Activated T-helper 2 cell treated with anti-CD3 and anti-CD28 coated beads, Interferon-gamma antibody, Interleukin-2, Interleukin-4, amounts not matched to agents 10 μg/mL and 5 μg/mL and 100 μg/mL, durations not matched to agents 14 hours and 24 hours and 36 hours (primary cell): ENCODE measurements around the gene ANKRD44. TPM values are rescaled to one million over a fixed set of nuclear protein-coding genes. Genes with fewer than 3 reads are reported as not detected.

Experiments used
- DNase-seq: peaks from one replicate; pipeline ENCODE4 v3.0.0; 2021; ENCODE audit warnings: low spot score
- H3K27ac Mint-ChIP-seq: one replicate; pipeline ENCODE4 v1.8.0; 2021; ENCODE audit warnings: mixed read lengths
- H3K27me3 Mint-ChIP-seq: one replicate; pipeline ENCODE4 v1.8.0; 2021; ENCODE audit warnings: low read depth, mixed read lengths
- H3K36me3 Mint-ChIP-seq: one replicate; pipeline ENCODE4 v1.8.0; 2021; ENCODE audit warnings: low read depth, mixed read lengths
- H3K4me1 Mint-ChIP-seq: one replicate; pipeline ENCODE4 v1.8.0; 2021; ENCODE audit warnings: low read depth, mixed read lengths
- H3K4me3 Mint-ChIP-seq: one replicate; pipeline ENCODE4 v1.8.0; 2021; ENCODE audit warnings: low read depth, mild to moderate bottlenecking, moderate library complexity, mixed read lengths
- H3K9me3 Mint-ChIP-seq: one replicate; pipeline ENCODE4 v1.8.0; 2021; ENCODE audit warnings: mixed read lengths
- intact Hi-C: fragments of 100-400 bp; cut with micrococcal nuclease; formaldehyde crosslinking; loops from one replicate; pipeline ENCODE4 v1.15.1; 2023
- total RNA-seq: library from RNA; stranded (reverse); gene quantifications from 2 replicates; pipeline ENCODE4 v1.2.3, GENCODE V29; 2022

Gene ANKRD44
- total RNA-seq, 1 donor from 2014 or later: 120 TPM

DNA sequence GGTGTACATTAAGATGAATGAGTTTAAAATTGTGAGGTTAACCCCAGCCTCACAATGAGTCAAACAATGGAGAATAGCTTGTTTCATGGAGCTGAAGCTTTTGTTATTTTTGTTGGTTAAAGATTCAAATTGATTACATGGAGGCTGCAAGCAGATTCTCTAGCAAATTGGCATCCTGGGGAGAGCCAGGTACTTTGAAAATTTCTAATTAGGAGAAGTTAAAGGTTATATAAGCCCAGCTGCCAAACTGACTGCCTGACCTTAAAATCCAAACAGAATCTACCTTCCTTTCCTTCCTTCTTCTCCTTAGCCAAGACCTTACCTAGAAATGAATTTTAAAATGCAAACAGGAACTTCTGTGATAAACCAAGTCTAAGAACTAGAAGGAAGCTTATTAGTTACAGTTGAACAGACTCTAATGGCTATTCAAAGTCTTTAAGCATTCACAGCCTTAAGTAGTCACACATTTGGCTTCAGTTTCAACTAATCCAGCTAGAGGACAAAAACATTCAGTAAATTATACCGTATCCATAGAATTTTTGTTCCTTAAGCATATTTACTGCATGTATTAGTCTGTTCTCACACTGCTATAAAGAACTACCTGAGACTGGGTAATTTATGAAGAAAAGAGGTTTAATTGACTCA is 352.6 kb downstream of the ANKRD44 start:
- Mint-ChIP-seq H3K4me3 (no peak overlapping the region), H3K9me3 (peaks cover 16% of the 10 kb centered on the region), H3K4me1 (peaks cover 33% of the 10 kb centered on the region), H3K27ac (no peak overlapping the region), H3K27me3 (no peaks in the 10 kb centered on the region), H3K36me3 (peaks cover 9% of the 10 kb centered on the region)
- intact Hi-C loops: no loop called here
- no peak for DNase-seq

DNA sequence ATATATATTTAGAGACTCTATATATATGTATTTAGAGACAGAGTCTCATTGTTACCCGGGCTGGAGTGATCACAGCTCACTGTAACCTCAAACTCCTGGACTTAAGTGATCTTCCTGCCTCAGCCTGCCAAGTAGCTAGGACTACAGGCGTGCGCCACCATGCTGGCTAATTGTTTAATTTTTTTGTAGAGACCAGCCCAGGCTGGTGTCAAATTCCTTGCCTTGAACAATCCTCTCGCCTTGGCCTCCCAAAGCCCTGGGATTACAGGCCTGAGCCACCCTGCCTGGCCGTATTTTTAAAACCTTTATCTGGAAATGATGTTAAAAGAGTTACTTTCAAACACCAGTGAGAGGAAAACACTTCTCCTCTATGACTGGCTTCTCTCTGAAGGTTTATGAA is 353.1 kb downstream of the ANKRD44 start:
- intact Hi-C loops: no loop called here
- peaks cover 11% of the 10 kb centered on the region for H3K9me3 Mint-ChIP-seq
- H3K4me3 Mint-ChIP-seq: no peak overlapping the region
- no peak overlapping the region for H3K27ac Mint-ChIP-seq
- peaks cover 29% of the 10 kb centered on the region for H3K4me1 Mint-ChIP-seq
- no peak for DNase-seq
- peaks cover 7% of the 10 kb centered on the region for H3K36me3 Mint-ChIP-seq
- no peaks in the 10 kb centered on the region for H3K27me3 Mint-ChIP-seq

DNA sequence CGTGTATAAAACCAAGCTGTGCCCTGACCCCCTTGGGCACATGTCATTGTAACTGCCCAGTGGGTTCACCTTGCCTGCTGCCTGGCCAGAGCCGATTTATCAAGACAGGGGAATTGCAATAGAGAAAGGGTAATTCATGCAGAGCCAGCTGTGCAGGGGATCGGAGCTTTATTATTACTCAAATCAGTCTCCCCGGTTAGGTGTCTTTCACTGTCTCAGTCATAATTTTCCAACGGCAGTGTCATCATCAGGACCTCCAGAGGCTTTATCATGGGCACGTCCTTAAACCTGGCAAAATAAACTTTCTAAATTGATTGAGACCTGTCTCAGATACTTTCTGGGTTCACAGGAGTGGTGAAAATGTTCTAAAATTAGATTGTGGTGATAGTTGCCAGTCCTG is 354.5 kb downstream of the ANKRD44 start:
- DNase-seq: no peak
- peaks cover 4% of the 10 kb centered on the region for H3K36me3 Mint-ChIP-seq
- no peaks in the 10 kb centered on the region for H3K27me3 Mint-ChIP-seq
- H3K9me3 Mint-ChIP-seq: peaks cover 9% of the 10 kb centered on the region
- intact Hi-C loops: no loop called here
- H3K27ac Mint-ChIP-seq: no peak overlapping the region
- H3K4me3 Mint-ChIP-seq: no peak overlapping the region
- H3K4me1 Mint-ChIP-seq: peaks cover 16% of the 10 kb centered on the region

DNA sequence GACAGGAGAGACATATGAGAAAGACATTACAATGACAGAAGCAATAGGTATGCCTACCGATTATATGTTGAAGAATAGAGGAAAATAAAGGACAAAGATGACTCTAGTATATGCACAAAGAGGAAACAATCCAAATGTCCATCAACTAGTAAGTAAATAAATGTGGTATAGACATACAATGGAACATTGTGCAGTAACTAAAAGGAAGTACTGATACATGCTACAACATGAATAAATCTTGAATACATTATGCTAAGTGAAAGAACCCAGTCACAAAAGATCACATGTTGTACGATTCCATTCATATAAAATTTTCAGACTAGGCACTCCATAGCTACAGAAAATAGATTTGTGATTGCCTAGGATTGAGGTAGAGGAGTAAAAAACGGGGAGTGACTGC is 355.5 kb downstream of the ANKRD44 start:
- peaks cover 9% of the 10 kb centered on the region for H3K9me3 Mint-ChIP-seq
- no peaks in the 10 kb centered on the region for H3K27me3 Mint-ChIP-seq
- peaks cover 14% of the 10 kb centered on the region for H3K4me1 Mint-ChIP-seq
- intact Hi-C loops: no loop called here
- DNase-seq: no peak
- peaks cover 4% of the 10 kb centered on the region for H3K36me3 Mint-ChIP-seq
- no peak overlapping the region for H3K27ac Mint-ChIP-seq
- H3K4me3 Mint-ChIP-seq: no peak overlapping the region

DNA sequence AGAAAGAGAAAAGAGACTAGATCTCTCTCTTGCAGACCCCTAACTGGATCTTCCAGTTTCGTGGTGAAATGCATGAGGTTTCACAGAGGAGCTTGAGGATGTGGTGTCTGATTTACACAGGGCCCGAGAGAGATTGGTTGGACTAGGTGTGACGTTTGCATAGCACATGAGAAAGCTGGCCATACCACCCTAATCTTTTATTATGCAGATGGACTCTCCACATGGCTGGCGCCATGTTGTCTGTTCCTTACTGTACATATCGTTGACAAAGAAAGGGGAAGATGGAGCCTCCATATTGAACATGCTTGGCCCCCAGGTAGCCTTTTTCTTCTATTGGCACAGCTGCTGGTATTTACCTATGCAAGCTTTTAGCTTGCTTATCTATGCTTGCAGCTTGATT is 356.6 kb downstream of the ANKRD44 start:
- DNase-seq: no peak
- no peak overlapping the region for H3K27ac Mint-ChIP-seq
- peaks cover 15% of the 10 kb centered on the region for H3K4me1 Mint-ChIP-seq
- peaks cover 5% of the 10 kb centered on the region for H3K9me3 Mint-ChIP-seq
- no peak overlapping the region for H3K4me3 Mint-ChIP-seq
- no peaks in the 10 kb centered on the region for H3K36me3 Mint-ChIP-seq
- no peaks in the 10 kb centered on the region for H3K27me3 Mint-ChIP-seq
- intact Hi-C loops: no loop called here

DNA sequence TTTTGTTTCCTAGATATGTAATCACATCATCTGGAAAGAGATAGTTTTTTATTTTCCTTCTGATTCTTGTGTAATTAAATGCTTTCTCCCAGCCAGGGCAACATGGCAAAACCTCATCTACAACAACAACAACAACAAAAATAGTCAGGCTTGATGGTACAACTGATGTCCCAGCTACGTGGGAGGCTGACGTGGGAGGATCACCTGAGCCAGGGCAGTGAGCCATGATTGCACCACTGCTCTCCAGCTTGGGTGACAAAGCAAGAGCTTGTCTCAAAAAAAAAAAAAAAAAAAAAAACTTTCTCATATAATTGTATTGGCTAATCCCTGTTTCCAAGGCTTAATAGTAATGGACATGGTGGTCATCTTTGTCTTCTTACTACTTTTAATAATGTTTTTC is 357.6 kb downstream of the ANKRD44 start:
- Mint-ChIP-seq H3K9me3 (no peaks in the 10 kb centered on the region), H3K4me3 (no peak overlapping the region), H3K4me1 (peaks cover 12% of the 10 kb centered on the region), H3K27me3 (no peaks in the 10 kb centered on the region), H3K27ac (no peak overlapping the region), H3K36me3 (no peaks in the 10 kb centered on the region)
- intact Hi-C loops: no loop called here
- no peak for DNase-seq

DNA sequence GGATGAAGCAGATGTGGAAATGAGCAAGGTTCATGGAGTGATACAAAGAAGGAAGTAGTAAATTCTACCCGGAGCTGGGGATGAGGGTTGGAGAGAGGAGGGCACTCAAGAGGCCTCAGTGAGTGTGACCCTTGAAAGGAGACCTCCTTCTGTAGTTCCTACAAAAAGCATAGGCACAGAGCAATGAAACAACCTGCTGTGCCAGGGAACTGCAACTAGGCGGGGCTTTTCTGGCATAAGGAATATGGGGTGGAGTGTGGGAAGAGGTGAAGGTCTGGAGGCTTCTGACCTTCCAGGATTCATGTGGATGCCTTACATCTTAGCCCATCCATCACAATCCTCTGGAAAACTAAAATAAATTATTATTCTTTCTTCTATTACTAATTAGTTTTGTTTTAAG is 358.6 kb downstream of the ANKRD44 start:
- intact Hi-C loops: no loop called here
- no peak for DNase-seq
- Mint-ChIP-seq H3K27me3 (no peaks in the 10 kb centered on the region), H3K4me1 (peaks cover 7% of the 10 kb centered on the region), H3K9me3 (no peaks in the 10 kb centered on the region), H3K4me3 (no peak overlapping the region), H3K36me3 (no peaks in the 10 kb centered on the region), H3K27ac (no peak overlapping the region)

DNA sequence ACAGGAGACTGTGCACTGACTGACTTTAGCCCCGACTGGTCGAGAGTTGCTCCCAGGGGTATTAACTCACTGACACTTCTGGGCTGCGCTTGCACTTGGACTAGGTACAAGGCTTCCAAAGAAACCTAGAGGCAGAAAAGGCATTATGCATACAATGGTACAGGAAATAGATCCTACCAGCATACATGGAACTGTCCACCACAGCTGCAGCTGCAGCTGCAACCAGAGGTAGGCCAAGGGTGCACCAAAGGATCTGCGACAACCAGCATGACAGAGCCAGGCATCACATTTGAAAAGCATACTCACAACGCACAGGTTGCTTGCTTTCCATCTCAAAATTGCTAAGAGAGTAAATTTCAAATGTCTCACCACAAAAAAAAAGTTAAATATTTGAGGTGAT is 361.5 kb downstream of the ANKRD44 start:
- no peak overlapping the region for H3K27ac Mint-ChIP-seq
- intact Hi-C loops: no loop called here
- no peak for DNase-seq
- H3K9me3 Mint-ChIP-seq: no peaks in the 10 kb centered on the region
- no peaks in the 10 kb centered on the region for H3K36me3 Mint-ChIP-seq
- H3K27me3 Mint-ChIP-seq: no peaks in the 10 kb centered on the region
- peaks cover 5% of the 10 kb centered on the region for H3K4me1 Mint-ChIP-seq
- no peak overlapping the region for H3K4me3 Mint-ChIP-seq

DNA sequence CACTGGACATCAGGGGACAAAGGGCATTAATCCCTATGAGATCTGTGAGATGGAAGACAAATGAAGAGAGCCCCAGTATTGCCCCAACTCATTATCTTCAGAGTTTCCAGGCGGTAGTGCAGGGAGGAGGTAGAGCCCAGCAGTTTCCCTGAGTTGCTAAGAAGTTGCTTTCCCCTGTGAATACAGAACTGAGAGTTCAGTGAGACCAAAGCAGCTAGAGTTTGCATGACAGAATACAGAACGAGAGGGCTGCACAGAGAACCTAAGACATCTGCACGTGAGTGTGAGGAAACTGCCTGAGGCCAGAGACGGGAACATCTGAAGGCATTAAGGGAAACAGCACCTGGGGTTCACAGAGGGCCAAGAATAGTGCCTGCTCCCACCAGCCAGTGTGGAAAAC is 366.0 kb downstream of the ANKRD44 start:
- intact Hi-C loops: no loop called here
- Mint-ChIP-seq H3K4me3 (no peak overlapping the region), H3K27me3 (no peaks in the 10 kb centered on the region), H3K9me3 (no peaks in the 10 kb centered on the region), H3K4me1 (peaks cover 7% of the 10 kb centered on the region), H3K36me3 (no peaks in the 10 kb centered on the region), H3K27ac (no peak overlapping the region)
- no peak for DNase-seq

DNA sequence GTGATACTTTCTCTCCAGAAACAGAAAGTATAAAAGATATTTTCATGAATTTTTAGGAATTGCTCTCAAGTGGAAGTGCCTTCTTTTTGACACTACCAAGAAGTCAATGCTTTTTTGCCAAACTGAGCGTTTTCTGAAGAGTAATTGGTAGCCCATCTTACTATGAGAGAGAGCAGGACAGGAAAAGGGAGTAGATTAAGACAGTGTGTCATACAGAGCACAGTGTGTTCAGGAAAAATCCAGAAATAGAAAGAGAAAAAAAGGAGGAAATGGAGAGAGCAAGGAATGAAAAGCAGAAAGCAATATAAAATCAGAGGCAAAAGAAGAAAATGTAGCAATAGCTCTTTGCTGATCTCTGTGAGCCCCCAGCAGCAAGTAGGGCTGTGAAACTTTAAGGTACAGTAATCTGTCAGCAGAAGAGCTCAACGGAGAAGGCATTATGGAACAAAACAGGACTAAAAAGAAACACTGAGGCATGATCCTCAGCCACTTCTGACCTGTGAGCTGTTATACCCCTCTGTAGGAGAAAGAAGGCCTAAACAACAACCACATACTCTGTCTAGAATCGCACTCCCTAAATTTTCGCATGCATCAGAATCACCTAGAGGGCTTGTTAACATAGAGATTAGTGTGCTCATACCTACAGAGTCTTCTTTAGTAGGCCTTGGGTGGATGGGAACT is 369.0 kb downstream of the ANKRD44 start:
- DNase-seq: no peak
- Mint-ChIP-seq H3K27ac (no peak overlapping the region), H3K9me3 (no peaks in the 10 kb centered on the region), H3K4me1 (peaks cover 6% of the 10 kb centered on the region), H3K4me3 (no peak overlapping the region), H3K36me3 (no peaks in the 10 kb centered on the region), H3K27me3 (no peaks in the 10 kb centered on the region)
- intact Hi-C loops: no loop called here

DNA sequence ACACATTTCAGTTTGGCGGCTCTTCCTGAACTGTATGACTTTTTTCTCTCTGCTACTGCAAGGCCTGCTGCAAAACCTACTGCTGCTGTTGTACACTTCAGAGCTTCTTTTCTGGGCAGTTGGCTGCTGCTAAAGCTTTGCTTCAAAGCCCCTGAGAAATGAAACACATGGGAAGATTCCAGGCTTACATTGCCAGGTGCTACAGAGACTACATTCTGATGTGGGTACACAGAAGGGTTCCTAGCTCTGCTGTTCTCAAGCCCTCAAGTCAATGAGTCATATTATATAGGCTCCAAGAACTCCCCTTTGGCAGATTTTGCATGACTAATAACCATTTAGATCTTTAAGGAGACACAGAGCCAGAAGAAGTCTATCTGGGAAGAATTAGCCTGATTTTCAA is 371.2 kb downstream of the ANKRD44 start:
- H3K27me3 Mint-ChIP-seq: no peaks in the 10 kb centered on the region

More for the DNA sequence above, 371.2 kb downstream of the ANKRD44 start:
- Mint-ChIP-seq H3K27ac (no peak overlapping the region), H3K4me1 (peaks cover 4% of the 10 kb centered on the region), H3K4me3 (no peak overlapping the region), H3K36me3 (no peaks in the 10 kb centered on the region), H3K9me3 (no peaks in the 10 kb centered on the region)
- DNase-seq: no peak
- intact Hi-C loops: no loop called here
